ENCODE results near the gene RNASE4.
"Not testable (repeated sequence)": the region's sequence is repeated elsewhere in the genome, so short reads cannot be mapped to it uniquely, and the experiment has no call there.

RNASE4 gene, protein sequence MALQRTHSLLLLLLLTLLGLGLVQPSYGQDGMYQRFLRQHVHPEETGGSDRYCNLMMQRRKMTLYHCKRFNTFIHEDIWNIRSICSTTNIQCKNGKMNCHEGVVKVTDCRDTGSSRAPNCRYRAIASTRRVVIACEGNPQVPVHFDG
- 0 reads per million in 2 donors for total RNA-seq

DNA sequence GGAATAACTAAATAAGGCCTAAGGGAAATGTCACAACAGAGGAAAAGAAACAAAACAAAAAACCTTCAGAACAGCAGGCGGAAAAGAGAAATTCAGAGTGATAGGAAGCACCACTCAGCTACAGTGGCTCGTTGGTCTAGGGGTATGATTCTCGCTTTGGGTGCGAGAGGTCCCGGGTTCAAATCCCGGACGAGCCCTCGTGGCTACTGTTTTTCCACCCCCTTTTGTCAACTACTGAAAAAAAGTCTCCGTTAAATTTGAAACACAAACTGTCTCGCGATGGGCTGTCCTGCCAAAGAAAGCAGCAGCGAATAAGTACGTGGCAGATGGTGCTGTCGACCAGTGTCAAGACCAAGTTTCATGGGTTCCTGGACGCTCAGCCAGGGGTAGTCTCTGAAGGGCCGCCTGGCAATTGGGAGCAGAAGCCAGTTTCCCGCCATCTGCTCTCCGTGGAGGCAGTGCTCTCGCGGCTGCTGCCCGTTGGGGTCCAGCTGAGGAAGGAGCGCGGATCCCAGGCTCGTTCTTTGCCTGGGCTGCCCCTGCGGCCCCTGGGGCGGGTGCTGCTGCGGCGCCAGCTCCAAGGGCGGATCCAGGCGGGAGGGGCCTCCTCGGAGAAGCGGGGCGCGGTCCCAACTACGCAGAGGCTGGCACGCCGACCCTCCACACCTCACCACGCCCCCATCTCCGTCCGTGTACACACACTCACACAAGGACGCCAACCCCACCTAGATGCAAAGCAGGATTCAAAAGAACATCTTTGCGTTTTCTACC lies at the start of gene RNASE4:
RNASE4 (plus strand) TSS at position 670 of the 771 bp plus-strand sequence. CDS start 14,812 bp downstream, outside the sequence.
- peak; percentile 73 for DNase-seq

- no peak for DNase-seq
Observed at GRCh38 chr14:20641591-20641990, 42.8 kb upstream of the RNASE4 start, which contains the start of gene OR6S1. Gene OR6S1 (minus strand): TSS chr14:20641691. CDS start chr14:20641691, 0 bp downstream.

- DNase-seq = no peak
Observed at GRCh38 chr14:20642182-20642581, 42.2 kb upstream of the RNASE4 start.

GRCh38 chr14:20642755-20643154 lies 41.6 kb upstream of the RNASE4 start:
- DNase-seq = not testable (repeated sequence)

DNA sequence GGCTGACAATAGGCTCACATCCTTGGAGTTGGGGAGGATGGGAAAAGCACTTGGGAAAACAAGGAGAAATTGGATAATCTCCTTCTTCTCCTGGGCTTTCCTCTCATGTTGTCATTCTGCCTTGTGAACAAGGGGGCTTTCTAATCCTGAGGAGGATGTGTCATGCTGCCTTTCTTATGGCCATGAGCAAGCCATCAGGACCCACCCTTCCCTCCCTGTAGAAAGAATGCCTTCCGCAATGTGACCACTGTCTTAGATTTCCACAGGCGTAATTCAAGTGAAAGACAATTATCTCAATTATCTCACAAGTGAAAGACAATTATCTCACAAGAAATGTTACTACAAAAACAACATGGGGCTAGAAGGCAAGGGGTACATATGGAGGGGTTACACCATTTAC lies 39.8 kb upstream of the RNASE4 start:
- no peak for DNase-seq

- no peak for DNase-seq
Observed at GRCh38 chr14:20645481-20645880, 38.9 kb upstream of the RNASE4 start.

GRCh38 chr14:20652996-20653975 lies 31.1 kb upstream of the RNASE4 start:
- DNase-seq = no peak

- no peak for DNase-seq
Observed at GRCh38 chr14:20655851-20656250, 28.5 kb upstream of the RNASE4 start.

- DNase-seq = no peak
Observed at GRCh38 chr14:20656274-20656673, 28.1 kb upstream of the RNASE4 start.

DNA sequence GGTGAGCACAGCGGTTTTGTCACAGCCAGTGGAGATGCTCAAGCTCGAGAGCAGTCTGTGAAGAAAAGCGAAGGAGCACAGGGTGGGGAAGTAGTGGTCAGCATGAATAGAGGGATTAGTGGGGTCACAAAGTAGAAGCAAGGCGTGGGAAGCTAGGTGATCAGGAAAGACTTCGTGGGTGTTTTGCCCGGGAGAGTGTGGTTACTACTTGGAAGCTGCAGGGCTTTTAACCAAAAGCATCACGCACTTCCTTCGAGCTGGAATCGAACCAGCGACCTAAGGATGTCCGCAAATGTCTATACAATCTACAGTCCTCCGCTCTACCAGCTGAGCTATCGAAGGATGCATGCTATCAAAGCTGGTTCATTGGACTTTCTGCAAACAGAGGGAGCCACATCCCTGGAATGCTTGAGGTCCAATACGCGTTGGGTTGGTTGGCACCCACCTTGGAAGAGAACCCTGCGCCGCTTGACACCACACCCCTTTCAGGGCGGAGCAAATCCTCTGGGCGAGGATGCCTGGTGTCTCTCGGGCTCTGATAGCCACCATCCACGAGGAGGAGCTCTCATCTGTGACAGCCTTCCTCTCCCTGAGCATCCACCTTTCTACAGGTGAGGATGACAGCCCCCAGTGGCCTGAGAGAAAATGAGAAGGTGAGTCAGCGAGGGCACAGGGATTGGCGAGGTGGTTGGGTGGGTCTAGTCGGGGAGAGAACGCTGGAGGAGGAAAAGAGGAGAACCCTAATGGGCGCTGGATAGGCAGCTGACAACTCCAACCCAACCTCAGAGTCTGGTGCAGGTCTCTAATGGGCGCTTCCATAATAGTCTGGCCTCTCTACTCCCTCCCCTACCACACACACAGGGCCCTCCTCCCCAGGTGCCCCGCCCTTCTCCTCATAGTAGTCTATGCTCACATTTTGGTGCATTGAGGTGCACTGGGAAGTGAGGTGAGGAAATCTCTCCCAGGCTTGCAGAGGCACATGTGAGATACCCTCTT lies 26.8 kb upstream of the RNASE4 start:
- no peak for DNase-seq

DNA sequence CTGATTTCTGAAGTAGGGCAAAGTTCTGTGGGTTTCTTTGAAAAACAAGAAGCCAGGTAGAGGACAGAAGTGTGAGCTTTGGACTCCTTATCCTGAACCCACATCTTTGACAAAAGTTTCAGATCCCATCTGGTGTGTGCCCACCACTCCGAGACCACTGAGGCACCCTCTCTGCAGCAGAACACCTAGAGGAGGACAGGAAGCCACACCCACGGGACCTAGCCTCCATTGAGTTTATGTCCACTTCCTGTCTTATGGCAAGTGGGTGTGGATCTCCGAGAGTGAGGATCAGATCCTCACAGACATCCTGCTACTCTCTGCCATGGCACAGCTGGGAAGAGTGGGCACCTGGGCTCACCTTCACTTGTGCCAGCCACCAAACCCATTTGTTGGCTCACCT lies 26.1 kb upstream of the RNASE4 start:
- DNase-seq = no peak

DNA sequence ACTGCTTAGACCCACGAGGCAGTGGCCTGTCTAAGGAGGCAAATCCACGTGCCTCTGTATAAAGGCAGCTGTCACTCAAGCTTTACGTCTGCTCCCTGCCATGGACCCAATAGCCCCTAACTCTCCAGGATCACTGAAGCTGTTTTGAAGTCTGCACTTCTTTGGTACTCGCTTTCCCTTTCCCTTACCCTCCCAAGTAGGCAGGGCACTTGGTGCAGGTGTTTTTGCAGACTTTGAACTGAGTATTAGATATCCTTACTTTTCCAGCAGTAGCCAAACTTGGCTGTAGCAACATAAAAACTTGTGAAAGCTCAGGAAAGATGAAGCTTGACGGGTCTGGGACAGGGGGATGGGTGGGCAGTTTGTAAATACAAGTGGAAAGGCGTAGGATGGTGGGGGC lies 25.0 kb upstream of the RNASE4 start:
- no peak for DNase-seq

DNA sequence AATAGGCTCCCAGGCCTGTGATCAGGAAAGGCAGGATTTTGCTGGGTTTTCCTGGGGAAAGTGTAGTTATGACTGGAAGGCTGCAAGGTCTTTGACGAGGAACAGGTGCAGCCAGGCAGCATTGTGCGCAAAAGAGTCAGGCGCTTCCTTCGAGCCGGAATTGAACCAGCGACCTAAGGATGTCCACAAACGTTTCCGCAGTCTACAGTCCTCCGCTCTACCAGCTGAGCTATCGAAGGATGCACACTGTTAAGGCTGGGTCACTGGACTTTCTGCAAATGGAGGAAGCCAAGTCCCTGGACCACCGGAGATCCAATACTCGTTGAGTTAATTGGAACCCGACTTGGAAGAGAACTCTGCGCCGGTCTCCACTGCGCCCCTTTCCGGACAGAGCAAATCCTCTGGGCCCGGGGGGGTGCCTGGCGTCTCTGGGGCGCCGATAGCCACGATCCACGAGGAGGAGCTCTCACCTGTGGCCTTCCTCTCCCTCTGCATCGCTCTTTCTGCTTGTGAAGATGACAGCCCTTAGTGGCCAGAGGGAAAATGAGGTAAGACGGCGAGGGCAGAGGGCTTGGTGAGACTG lies 24.5 kb upstream of the RNASE4 start:
- no peak for DNase-seq

DNA sequence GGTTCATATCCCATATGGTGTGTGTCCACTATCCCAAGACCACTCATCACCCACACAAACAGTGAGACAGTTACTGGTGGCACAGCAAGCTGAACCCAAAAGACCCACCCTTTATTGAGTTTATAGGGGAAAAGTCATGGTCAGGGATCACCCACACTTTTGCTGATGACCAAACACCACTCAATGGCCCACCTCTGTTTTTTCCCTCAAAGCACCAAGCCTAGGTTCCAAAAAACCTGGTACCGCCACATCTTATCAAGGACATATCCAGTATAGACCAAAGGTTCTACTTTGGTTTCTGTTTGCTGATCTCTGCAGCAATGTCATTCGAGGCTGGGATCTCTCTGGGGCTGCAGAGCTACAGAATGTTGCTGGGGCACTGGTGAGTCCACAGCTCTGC lies 23.2 kb upstream of the RNASE4 start:
- no peak for DNase-seq

- DNase-seq = peak; percentile 64
Observed at GRCh38 chr14:20662968-20663732, 21.2 kb upstream of the RNASE4 start.

DNA sequence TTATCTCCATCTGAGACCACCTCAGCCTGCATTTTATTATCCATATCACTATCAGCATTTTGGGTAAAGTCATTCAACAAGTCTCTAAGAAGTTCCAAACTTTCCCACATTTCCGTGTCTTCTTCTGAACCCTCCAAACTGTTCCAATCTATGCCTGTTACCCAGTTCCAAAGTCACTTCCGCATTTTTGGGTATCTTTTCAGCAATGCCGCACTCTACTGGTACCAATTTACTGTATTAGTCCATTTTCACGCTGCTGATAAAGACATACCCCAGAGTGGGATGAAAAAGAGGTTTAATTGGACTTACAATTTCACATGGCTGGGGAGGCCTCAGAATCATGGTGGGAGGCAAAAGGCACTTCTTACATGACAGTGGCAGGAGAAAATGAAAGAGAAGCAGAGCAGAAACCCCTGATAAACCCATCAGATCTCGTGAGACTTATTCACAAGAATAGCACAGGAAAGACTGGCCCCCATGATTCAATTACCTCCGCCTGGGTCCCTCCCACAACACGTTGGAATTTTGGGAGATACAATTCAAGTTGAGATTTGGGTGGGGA lies 17.9 kb upstream of the RNASE4 start:
- DNase-seq = not testable (repeated sequence)

- DNase-seq = no peak
Observed at GRCh38 chr14:20667957-20668356, 16.4 kb upstream of the RNASE4 start.

- no peak for DNase-seq
Observed at GRCh38 chr14:20668969-20669368, 15.4 kb upstream of the RNASE4 start.

GRCh38 chr14:20671597-20672283 lies 12.6 kb upstream of the RNASE4 start:
- no peak for DNase-seq

GRCh38 chr14:20675669-20676068 lies 8.7 kb upstream of the RNASE4 start:
- DNase-seq = no peak

Data from T-helper 9 cell (primary cell).